ENCODE measurements around the gene GET3.

DNA sequence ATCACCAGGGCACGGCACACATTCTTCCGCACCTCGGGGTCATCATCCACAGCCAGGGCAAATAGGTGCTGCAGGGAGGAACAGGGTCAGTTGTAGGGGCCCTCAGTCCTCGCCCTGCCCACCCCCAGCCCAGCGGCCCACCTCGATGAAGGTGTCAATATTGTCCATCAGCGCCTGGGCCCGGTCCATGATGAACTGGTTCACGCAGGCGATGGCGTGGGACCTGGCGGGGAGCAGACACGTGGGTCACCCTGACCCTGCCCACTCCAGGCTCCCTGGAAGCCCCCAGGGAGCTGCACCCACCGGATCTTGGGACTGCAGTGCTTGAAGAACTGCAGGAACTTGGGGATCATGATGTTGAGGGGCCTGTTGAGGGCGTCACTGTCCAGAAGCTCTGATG, 22.2 kb upstream of the GET3 start:
- TF ChIP-seq NFE2L2 (conservative IDR thresholded peaks at IDR 0.05; ENCODE audit: low read length) (no peak), JUNB (IDR thresholded peaks at IDR 0.05) (no peak), POLR2A (IDR thresholded peaks at IDR 0.05; ENCODE audit: low read length) (no peak), EP300 (IDR thresholded peaks at IDR 0.05) (no peak), FOXS1 (CRISPR knock-in tag; IDR thresholded peaks at IDR 0.05) (no peak), HOXA7 (CRISPR knock-in tag; IDR thresholded peaks at IDR 0.05) (no peak), SMC3 (IDR thresholded peaks at IDR 0.05) (no peak)
- TF ChIP-seq, protein P1, sequence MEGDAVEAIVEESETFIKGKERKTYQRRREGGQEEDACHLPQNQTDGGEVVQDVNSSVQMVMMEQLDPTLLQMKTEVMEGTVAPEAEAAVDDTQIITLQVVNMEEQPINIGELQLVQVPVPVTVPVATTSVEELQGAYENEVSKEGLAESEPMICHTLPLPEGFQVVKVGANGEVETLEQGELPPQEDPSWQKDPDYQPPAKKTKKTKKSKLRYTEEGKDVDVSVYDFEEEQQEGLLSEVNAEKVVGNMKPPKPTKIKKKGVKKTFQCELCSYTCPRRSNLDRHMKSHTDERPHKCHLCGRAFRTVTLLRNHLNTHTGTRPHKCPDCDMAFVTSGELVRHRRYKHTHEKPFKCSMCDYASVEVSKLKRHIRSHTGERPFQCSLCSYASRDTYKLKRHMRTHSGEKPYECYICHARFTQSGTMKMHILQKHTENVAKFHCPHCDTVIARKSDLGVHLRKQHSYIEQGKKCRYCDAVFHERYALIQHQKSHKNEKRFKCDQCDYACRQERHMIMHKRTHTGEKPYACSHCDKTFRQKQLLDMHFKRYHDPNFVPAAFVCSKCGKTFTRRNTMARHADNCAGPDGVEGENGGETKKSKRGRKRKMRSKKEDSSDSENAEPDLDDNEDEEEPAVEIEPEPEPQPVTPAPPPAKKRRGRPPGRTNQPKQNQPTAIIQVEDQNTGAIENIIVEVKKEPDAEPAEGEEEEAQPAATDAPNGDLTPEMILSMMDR (IDR thresholded peaks at IDR 0.05) = no peak
- TF ChIP-seq, protein P2, sequence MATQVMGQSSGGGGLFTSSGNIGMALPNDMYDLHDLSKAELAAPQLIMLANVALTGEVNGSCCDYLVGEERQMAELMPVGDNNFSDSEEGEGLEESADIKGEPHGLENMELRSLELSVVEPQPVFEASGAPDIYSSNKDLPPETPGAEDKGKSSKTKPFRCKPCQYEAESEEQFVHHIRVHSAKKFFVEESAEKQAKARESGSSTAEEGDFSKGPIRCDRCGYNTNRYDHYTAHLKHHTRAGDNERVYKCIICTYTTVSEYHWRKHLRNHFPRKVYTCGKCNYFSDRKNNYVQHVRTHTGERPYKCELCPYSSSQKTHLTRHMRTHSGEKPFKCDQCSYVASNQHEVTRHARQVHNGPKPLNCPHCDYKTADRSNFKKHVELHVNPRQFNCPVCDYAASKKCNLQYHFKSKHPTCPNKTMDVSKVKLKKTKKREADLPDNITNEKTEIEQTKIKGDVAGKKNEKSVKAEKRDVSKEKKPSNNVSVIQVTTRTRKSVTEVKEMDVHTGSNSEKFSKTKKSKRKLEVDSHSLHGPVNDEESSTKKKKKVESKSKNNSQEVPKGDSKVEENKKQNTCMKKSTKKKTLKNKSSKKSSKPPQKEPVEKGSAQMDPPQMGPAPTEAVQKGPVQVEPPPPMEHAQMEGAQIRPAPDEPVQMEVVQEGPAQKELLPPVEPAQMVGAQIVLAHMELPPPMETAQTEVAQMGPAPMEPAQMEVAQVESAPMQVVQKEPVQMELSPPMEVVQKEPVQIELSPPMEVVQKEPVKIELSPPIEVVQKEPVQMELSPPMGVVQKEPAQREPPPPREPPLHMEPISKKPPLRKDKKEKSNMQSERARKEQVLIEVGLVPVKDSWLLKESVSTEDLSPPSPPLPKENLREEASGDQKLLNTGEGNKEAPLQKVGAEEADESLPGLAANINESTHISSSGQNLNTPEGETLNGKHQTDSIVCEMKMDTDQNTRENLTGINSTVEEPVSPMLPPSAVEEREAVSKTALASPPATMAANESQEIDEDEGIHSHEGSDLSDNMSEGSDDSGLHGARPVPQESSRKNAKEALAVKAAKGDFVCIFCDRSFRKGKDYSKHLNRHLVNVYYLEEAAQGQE (IDR thresholded peaks at IDR 0.05) = no peak

Data from A549 (cell line).